ENCODE data around the gene OSMR.

GRCh38 chr5:38831909-38832308, 13.9 kb upstream of the OSMR start:
- TF ChIP-seq CREB1 (CRISPR knock-in tag; IDR thresholded peaks at IDR 0.05; ENCODE audit: low read depth) (no peak), CTCF (conservative IDR thresholded peaks at IDR 0.05; ENCODE audit: low read depth in 2 of 2) (peak; percentile 47 to 61), EZH2phosphoT487 (IDR thresholded peaks at IDR 0.05; ENCODE audit: unreplicated experiment) (no peak), EZH2 (IDR thresholded peaks at IDR 0.05; ENCODE audit: low read depth, unreplicated experiment) (no peak)

Measured in GM23338 (cell line).